HEK293T (cell line): Measurements from ENCODE around the gene ATG7.

Experiments used
- CTCF ChIA-PET: fragments of 350-600 bp; formaldehyde crosslinking; extraction: SDS; loops from one replicate; lab custom pipeline; 2021; ENCODE audit warnings: antibody characterized with exemption, inconsistent platforms; lab: Yijun Ruan, JAX
- POLR2A ChIA-PET: fragments of 350-600 bp; formaldehyde crosslinking; extraction: SDS; loops from one replicate; lab custom pipeline; 2020; ENCODE audit warnings: antibody characterized with exemption, inconsistent platforms; lab: Yijun Ruan, JAX
- DNase-seq: peaks from one replicate; pipeline ENCODE4 v3.0.0; 2012; ENCODE audit warnings: mixed read lengths; ENCODE audit errors: extremely low spot score
- ARNT ChIP-seq: fragments of 450-650 bp; IDR thresholded peaks from 2 replicates; pipeline ENCODE4 v1.6.1; 2017; ENCODE audit warnings: mild to moderate bottlenecking
- BHLHE40 ChIP-seq: fragments of 450-650 bp; IDR thresholded peaks from 2 replicates; pipeline ENCODE4 v1.6.1; 2016; ENCODE audit warnings: mild to moderate bottlenecking, moderate library complexity, borderline replicate concordance
- CTBP1 ChIP-seq: fragments of 450-650 bp; IDR thresholded peaks from 2 replicates; pipeline ENCODE4 v1.6.1; 2016; ENCODE audit warnings: borderline replicate concordance
- ELF4 ChIP-seq: fragments of 450-650 bp; IDR thresholded peaks from 2 replicates; pipeline ENCODE4 v1.6.1; 2017; ENCODE audit warnings: antibody characterized with exemption
- FOXA1 ChIP-seq: fragments of 450-650 bp; IDR thresholded peaks from 2 replicates; pipeline ENCODE4 v1.6.1; 2016; ENCODE audit warnings: mild to moderate bottlenecking
- FOXK2 ChIP-seq: fragments of 450-650 bp; IDR thresholded peaks from 2 replicates; pipeline ENCODE4 v1.6.1; 2016; ENCODE audit warnings: mild to moderate bottlenecking
- FOXM1 ChIP-seq: fragments of 450-650 bp; IDR thresholded peaks from 2 replicates; pipeline ENCODE4 v1.6.1; 2017; ENCODE audit warnings: mild to moderate bottlenecking, borderline replicate concordance
- HDGF ChIP-seq: fragments of 450-650 bp; IDR thresholded peaks from 2 replicates; pipeline ENCODE4 v1.6.1; 2017; ENCODE audit warnings: antibody characterized with exemption, borderline replicate concordance
- L3MBTL2 ChIP-seq: fragments of 450-650 bp; conservative IDR thresholded peaks from 2 replicates; pipeline ENCODE4 v1.6.1; 2016; ENCODE audit warnings: mild to moderate bottlenecking
- LEF1 ChIP-seq: fragments of 450-650 bp; IDR thresholded peaks from 2 replicates; pipeline ENCODE4 v1.6.1; 2017; ENCODE audit warnings: mild to moderate bottlenecking, borderline replicate concordance
- NFRKB ChIP-seq: fragments of 450-650 bp; IDR thresholded peaks from 2 replicates; pipeline ENCODE4 v1.6.1; 2016; ENCODE audit warnings: mild to moderate bottlenecking, moderate library complexity
- PKNOX1 ChIP-seq: fragments of 450-650 bp; IDR thresholded peaks from 2 replicates; pipeline ENCODE4 v1.6.1; 2016
- SP1 ChIP-seq: fragments of 450-650 bp; IDR thresholded peaks from 2 replicates; pipeline ENCODE4 v1.6.1; 2017
- SUZ12 ChIP-seq: fragments of 450-650 bp; IDR thresholded peaks from 2 replicates; pipeline ENCODE4 v1.6.1; 2016; ENCODE audit warnings: mild to moderate bottlenecking
- TARDBP ChIP-seq: fragments of 450-650 bp; IDR thresholded peaks from 2 replicates; pipeline ENCODE4 v1.6.1; 2016
- ZNF384 ChIP-seq: fragments of 450-650 bp; IDR thresholded peaks from 2 replicates; pipeline ENCODE4 v1.6.1; 2016

Gene ATG7

DNA sequence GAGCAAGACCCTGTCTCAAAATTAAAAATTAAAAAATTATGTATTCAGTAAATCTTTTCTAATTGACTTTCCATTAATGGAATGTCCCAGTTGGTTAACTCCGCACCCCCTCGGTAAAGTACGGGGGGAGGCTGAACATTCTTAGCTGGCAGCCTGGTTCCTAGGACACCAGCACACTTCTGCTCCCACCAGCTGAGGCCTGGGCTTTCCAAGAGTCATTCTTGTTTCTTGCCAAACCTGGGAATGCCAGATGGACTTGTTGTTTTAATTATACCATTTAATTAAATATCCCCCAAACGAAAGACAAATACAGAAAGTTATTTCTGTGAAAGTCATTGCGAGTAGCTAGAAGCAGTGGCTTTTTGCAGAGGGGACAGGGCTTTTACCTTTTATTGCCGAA is 192.2 kb downstream of the ATG7 start:
- TF ChIP-seq SP1 (no peak), ELF4 (no peak), BHLHE40 (no peak), CTBP1 (no peak), TARDBP (no peak), LEF1 (no peak), FOXK2 (no peak), PKNOX1 (no peak), L3MBTL2 (no peak), NFRKB (no peak), ARNT (no peak), FOXM1 (no peak), FOXA1 (no peak), HDGF (no peak), SUZ12 (no peak), ZNF384 (no peak)
- POLR2A ChIA-PET, result no interaction called here
- no peak for DNase-seq
- CTCF ChIA-PET, result no interaction called here

- ChIA-PET POLR2A (no interaction called here), CTCF (interaction anchor here (0.7 kb wide), 1 partner anchor 177 kb away, joined by 3 read pairs; no protein-coding TSS in a partner anchor)
- TF ChIP-seq BHLHE40 (no peak), PKNOX1 (0 out of 2 replicates have a peak, but pooled peaks have one; percentile 13), ELF4 (no peak), HDGF (no peak), FOXM1 (no peak), LEF1 (no peak)
- DNase-seq, result no peak
Measured at GRCh38 chr3:11465744-11466616, 193.8 kb downstream of the ATG7 start.

GRCh38 chr3:11467875-11468274 is 195.7 kb downstream of the ATG7 start:
- ChIA-PET CTCF (no interaction called here), POLR2A (no interaction called here)
- TF ChIP-seq FOXK2, result no peak
- TF ChIP-seq CTBP1, result no peak
- TF ChIP-seq SUZ12, result no peak
- no peak for TF ChIP-seq LEF1
- TF ChIP-seq NFRKB, result no peak
- TF ChIP-seq PKNOX1, result no peak
- TF ChIP-seq TARDBP, result no peak

GRCh38 chr3:11470031-11470853 is 198.0 kb downstream of the ATG7 start:
- ChIA-PET CTCF (no interaction called here), POLR2A (no interaction called here)
- no peak for TF ChIP-seq ARNT
- no peak for TF ChIP-seq FOXM1
- TF ChIP-seq CTBP1, result no peak
- no peak for TF ChIP-seq LEF1
- TF ChIP-seq FOXK2, result no peak
- TF ChIP-seq HDGF, result no peak
- no peak for TF ChIP-seq BHLHE40
- TF ChIP-seq FOXA1, result no peak
- no peak for TF ChIP-seq PKNOX1
- TF ChIP-seq ZNF384, result no peak
- no peak for TF ChIP-seq NFRKB
- no peak for DNase-seq

More at GRCh38 chr3:11467875-11468274, 195.7 kb downstream of the ATG7 start:
- no peak for DNase-seq

DNA sequence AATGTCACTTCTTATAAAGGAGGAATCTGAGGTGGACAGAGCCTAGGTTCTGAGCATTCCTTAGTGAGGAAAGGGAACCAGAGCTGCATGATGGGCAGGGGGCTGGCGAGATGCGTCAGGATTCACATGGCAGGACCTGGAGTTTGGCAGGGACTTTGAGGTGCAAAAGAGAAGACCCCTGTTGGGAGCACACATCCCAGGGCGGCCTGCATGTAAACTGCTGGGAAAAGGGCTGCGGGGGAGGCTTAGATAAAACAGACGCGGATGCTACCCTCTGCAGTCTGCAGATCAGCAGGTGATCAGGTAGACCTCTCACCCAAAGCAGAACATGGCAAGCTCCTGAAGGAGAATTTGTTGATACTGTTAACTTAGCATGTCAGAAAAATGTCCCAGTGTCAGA is 203.1 kb downstream of the ATG7 start:
- POLR2A ChIA-PET, result no interaction called here

More for the DNA sequence above, 203.1 kb downstream of the ATG7 start:
- CTCF ChIA-PET, result interaction anchor here (0.6 to 0.7 kb wide), 3 partner anchors 18 to 604 kb away, joined by 3 to 6 read pairs (median 3); no protein-coding TSS in a partner anchor
- DNase-seq, result no peak
- TF ChIP-seq FOXA1 (no peak), FOXK2 (no peak), SP1 (no peak), CTBP1 (no peak), PKNOX1 (no peak)
